IPS-18a (cell line): ENCODE results near the gene AUTS2.

Experiments used
- H3K27ac ChIP-seq: one replicate; pipeline ENCODE4 v1.5.1; 2013; ENCODE audit warnings: low read length
- H3K27me3 ChIP-seq: one replicate; pipeline ENCODE4 v1.6.1; 2013; ENCODE audit warnings: mild to moderate bottlenecking, low read length; ENCODE audit not compliant: control insufficient read depth, insufficient read depth
- H3K36me3 ChIP-seq: one replicate; pipeline ENCODE4 v1.6.1; 2013; ENCODE audit warnings: low read depth, low read length; ENCODE audit not compliant: control insufficient read depth
- H3K4me1 ChIP-seq: one replicate; pipeline ENCODE4 v1.6.1; 2013; ENCODE audit warnings: low read depth, low read length; ENCODE audit not compliant: control insufficient read depth
- H3K4me3 ChIP-seq: one replicate; pipeline ENCODE4 v1.5.1; 2013; ENCODE audit warnings: low read length
- H3K9ac ChIP-seq: one replicate; pipeline ENCODE4 v1.6.1; 2013; ENCODE audit warnings: mild to moderate bottlenecking, low read length, moderate library complexity
- H3K9me3 ChIP-seq: one replicate; pipeline ENCODE4 v1.6.1; 2013; ENCODE audit warnings: low read depth, low read length; ENCODE audit not compliant: control insufficient read depth

AUTS2 gene

DNA sequence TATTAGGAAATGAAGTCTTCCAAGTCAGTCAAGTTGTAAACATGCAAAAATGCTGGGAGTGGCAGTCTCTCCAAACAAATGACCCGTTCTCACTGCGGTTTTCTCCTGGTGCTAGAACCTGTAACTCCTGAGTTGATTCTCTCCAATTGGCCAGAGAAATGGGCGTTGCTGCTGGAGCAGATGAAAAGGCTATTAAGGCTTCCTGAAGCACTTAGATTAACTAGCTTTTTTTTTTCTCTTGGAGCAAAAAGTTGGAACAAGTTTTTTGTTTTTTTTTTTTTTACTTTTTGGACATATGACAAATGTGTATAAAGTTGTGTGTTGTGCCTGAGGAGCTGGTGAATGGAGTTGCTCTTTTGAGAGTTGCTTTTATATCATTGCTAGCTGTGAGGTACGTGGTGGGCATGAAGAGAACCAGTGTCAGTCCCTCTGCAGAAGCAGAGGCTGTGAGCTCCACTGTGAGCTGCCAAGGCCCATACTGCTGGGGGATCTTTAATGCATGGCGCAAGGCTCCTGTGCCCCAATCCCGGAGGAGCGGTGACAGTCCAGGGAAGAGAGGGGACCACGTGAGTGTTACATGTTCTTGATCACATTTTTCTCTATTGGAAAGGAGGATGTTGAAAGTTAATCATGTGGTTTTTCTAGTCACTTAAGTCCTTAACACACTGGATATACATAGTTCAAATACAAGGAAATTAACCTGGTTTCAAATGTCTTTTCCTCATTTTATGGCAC is 1140.0 kb downstream of the AUTS2 start:
- H3K27me3 ChIP-seq = no peaks in the 10 kb centered on the region
- H3K4me3 ChIP-seq = no peak overlapping the region
- H3K4me1 ChIP-seq = peaks cover 41% of the 10 kb centered on the region
- no peaks in the 10 kb centered on the region for H3K9me3 ChIP-seq
- no peak overlapping the region for H3K9ac ChIP-seq
- peaks cover 7% of the 10 kb centered on the region for H3K36me3 ChIP-seq
- no peak overlapping the region for H3K27ac ChIP-seq

DNA sequence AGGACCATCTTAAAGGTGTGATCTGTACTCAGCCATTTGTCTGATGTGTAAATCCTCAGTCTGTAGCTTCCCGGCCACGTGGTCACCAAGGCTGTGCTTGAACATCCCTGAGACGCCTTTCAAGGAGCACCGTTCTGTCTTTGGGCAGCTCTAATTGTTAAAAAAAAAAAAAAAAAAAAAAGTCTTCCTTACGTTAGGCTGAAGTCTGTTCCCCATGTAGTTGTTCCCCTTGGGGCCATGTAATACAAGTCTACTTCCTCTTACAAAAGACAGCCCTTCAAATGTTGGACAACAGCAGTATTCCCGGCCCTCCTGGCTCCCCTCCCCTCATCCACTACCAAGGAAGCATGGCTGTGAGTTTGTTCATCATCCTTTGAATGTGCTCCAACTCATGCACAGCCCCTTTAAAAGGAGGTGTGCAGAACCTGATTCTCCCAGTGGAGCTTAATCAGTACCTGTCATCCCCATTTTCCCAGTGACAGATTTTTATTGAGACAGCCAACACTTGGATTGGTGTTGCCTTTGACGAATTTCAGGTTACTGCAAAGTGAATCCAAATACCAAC is 1141.5 kb downstream of the AUTS2 start:
- no peaks in the 10 kb centered on the region for H3K9me3 ChIP-seq
- peaks cover 7% of the 10 kb centered on the region for H3K36me3 ChIP-seq
- H3K27ac ChIP-seq = no peak overlapping the region
- H3K27me3 ChIP-seq = no peaks in the 10 kb centered on the region
- H3K4me1 ChIP-seq = peaks cover 46% of the 10 kb centered on the region
- H3K4me3 ChIP-seq = no peak overlapping the region
- H3K9ac ChIP-seq = no peak overlapping the region

DNA sequence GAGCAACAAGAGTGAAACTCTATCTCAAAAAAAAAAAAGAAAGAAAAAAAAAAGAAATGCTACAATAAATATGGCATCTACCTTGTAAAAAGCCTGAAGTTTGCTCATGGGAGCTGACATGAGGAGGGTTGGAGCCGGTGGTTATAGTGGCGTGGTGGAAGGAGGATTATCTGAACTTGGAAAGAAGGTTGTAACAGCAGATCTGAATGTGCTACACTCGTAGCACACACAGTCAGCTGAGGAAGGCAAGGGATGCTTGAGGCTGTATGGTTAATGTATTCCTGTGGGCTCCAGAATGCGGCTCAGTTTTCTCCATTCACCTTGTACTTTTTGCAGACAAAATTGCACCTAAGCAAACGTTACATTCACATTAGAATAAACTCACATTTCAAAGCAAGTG is 1143.4 kb downstream of the AUTS2 start:
- H3K36me3 ChIP-seq = peaks cover 7% of the 10 kb centered on the region
- H3K9me3 ChIP-seq = no peaks in the 10 kb centered on the region
- no peak overlapping the region for H3K27ac ChIP-seq
- H3K9ac ChIP-seq = no peak overlapping the region
- no peak overlapping the region for H3K4me3 ChIP-seq
- peaks cover 27% of the 10 kb centered on the region for H3K4me1 ChIP-seq
- no peaks in the 10 kb centered on the region for H3K27me3 ChIP-seq

DNA sequence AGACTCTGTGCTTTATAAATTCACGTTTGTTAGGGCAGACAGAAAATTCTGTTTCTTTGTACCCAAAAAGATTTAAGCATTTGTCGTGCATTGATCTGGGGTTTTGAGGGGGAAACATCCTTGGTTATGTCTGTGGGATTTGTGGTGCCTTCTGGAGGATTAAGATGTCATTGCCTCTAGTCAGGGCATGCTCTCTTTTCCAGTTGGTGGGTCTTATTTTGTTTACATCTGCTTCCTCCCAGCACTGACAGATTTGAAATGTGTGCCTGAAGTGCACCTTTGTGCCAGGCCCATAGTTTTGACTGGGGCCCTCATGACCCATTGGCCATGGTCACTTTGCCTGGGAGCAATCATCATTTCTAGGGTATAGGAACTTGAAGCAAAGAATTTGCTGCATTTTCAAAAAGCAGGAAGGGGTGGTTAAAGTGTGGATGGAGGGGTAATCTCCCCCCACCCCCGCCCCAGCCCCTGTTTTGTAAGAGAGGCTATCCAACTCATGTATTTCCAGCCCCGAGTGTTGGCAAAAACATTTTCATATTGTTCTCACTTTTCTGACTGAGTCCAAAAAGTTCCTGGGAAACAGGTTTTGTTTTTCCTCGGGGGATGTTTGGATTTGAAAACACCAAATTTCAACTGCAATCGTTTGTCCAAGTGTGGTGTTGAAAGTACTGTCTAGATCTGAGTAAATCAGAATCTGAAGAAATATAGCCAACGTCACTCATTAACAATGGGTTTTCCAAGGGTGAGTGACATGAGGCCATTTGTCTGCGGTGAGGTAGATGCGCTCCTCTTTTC is 1145.5 kb downstream of the AUTS2 start:
- Histone ChIP-seq H3K9me3 (no peaks in the 10 kb centered on the region), H3K36me3 (peaks cover 3% of the 10 kb centered on the region), H3K27me3 (no peaks in the 10 kb centered on the region), H3K4me1 (peaks cover 20% of the 10 kb centered on the region), H3K9ac (no peak overlapping the region), H3K4me3 (no peak overlapping the region), H3K27ac (no peak overlapping the region)

DNA sequence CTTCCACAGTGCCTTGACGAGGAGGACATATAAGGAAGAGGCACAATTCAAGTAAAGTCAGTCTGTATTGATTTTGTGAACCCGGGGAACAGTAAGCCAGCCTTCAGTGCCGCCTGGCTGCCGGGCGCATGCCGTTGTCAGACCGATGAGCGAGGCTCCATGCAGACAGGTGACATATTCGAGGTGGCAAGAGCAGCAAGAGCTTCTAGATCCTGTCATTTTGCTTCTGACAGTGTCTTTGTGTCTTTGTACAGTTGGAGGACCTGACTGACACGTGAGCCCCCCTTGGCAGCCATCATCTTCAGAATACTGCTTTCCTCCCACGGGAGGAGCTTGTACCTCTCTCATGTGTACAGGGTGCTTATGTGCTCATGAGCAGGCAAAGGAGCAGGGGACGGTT is 1146.2 kb downstream of the AUTS2 start:
- H3K27ac ChIP-seq = no peak overlapping the region
- no peak overlapping the region for H3K4me3 ChIP-seq
- H3K27me3 ChIP-seq = no peaks in the 10 kb centered on the region
- no peaks in the 10 kb centered on the region for H3K9me3 ChIP-seq
- H3K36me3 ChIP-seq = peaks cover 3% of the 10 kb centered on the region
- H3K9ac ChIP-seq = no peak overlapping the region
- peaks cover 24% of the 10 kb centered on the region for H3K4me1 ChIP-seq

DNA sequence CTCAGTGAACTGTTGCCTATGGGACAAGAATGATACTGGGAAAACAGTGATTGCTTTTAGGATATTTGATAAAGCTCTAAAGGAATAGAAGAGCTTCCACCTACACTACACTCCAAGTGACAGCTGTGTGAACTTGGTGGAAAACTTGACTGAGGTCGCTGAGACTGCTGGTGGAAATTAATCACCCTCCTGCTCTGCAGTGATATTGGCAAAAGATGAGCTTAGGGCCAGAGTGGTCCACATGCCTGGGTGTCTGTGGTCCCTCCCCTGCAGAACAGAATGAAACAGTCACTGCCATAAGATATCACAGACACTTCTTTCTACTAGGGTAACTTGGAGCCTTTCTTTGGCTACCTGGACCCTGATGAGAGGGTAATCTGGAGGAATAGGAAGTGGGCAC is 1151.6 kb downstream of the AUTS2 start:
- H3K27me3 ChIP-seq = no peaks in the 10 kb centered on the region
- H3K9ac ChIP-seq = no peak overlapping the region
- H3K36me3 ChIP-seq = peaks cover 4% of the 10 kb centered on the region
- peaks cover 15% of the 10 kb centered on the region for H3K4me1 ChIP-seq
- H3K27ac ChIP-seq = no peak overlapping the region
- no peaks in the 10 kb centered on the region for H3K9me3 ChIP-seq
- H3K4me3 ChIP-seq = no peak overlapping the region

DNA sequence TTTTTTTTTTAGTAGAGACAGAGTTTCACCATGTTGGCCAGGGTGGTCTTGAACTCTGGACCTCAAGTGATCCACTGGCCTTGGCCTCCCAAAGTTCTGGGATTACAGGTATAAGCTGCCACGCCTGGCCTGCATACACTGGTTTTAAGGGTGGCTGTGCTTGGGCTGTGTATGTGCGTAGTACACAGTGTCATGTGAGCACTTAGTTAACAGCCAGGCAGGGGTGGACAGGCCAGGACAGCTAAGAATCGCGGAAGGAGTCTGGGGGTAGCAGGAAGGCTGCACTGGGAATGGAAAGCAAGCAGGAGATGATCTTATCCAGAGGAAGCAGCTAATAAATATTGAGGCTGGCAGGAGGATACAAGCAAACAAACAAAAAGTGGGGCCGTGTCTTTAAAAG is 1153.6 kb downstream of the AUTS2 start:
- no peaks in the 10 kb centered on the region for H3K9me3 ChIP-seq
- H3K27ac ChIP-seq = no peak overlapping the region
- no peak overlapping the region for H3K4me3 ChIP-seq
- H3K9ac ChIP-seq = no peak overlapping the region
- no peaks in the 10 kb centered on the region for H3K27me3 ChIP-seq
- peaks cover 4% of the 10 kb centered on the region for H3K36me3 ChIP-seq
- peaks cover 15% of the 10 kb centered on the region for H3K4me1 ChIP-seq

DNA sequence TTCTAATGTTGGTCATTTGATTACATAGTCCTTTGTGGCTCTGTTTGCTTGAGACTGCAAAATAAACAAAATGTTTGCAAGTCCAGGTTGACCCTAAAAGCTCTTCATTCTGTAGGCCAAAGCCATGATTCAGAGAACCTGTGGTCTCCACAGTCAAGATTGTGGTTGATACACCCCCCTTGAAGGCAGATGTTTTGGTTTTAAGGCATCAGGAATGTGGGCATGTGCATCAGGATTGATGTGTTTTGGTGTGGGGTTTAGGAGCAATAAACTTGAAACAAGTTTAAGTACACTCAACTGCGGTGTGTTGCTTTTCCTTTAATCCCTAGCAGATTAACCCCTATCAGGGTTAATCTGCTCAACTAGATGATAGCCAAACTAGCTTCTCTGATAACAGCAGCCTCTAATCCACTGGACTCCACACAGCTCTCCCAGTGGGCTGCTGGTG is 1154.5 kb downstream of the AUTS2 start:
- H3K27ac ChIP-seq = no peak overlapping the region

DNA sequence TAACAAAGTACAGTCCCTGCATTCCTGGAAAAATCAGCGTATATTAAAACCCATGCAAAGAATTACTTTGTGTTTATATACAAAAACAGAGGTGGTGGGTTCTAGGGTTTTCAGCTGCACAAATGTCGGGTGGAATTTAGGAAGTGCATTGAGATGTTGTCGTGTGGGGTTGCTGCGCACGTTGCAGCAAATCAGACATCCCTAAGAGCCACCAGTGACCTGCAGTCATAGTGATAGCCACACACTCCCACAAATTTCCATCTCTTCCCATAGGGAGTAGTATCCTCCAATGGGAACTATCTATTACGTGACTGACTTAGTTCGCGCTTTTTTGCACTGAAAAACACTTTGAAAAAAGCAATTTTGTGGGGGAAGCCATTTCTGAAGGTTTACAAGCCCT is 1158.5 kb downstream of the AUTS2 start:
- peaks cover 13% of the 10 kb centered on the region for H3K4me1 ChIP-seq
- H3K9me3 ChIP-seq = no peaks in the 10 kb centered on the region
- H3K9ac ChIP-seq = no peak overlapping the region
- H3K27ac ChIP-seq = no peak overlapping the region
- peaks cover 11% of the 10 kb centered on the region for H3K36me3 ChIP-seq
- no peak overlapping the region for H3K4me3 ChIP-seq
- H3K27me3 ChIP-seq = no peaks in the 10 kb centered on the region

More for the DNA sequence above, 1154.5 kb downstream of the AUTS2 start:
- Histone ChIP-seq H3K36me3 (peaks cover 4% of the 10 kb centered on the region), H3K4me3 (no peak overlapping the region), H3K9me3 (no peaks in the 10 kb centered on the region), H3K27me3 (no peaks in the 10 kb centered on the region), H3K9ac (no peak overlapping the region), H3K4me1 (peaks cover 16% of the 10 kb centered on the region)

DNA sequence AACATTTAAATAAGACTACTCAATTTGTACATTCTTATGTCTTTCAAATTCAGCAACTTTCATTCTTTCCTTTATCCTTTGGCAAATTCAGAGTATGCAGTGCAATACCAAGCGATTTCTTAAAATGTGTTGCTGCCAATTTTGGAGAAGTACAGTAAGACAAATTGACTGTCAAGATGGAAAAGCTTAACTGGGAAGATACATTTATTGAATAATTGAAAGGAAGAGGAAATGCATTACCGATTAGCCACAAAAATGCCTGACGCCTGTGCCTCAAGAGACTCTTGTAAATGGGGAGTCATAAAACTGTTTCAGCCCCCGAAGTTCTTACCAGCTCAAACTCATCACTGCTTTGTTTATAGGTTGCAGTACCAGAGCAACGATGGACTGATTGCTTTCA is 1160.4 kb downstream of the AUTS2 start:
- Histone ChIP-seq H3K27me3 (no peaks in the 10 kb centered on the region), H3K27ac (no peak overlapping the region), H3K4me3 (no peak overlapping the region), H3K4me1 (peaks cover 13% of the 10 kb centered on the region), H3K36me3 (peaks cover 14% of the 10 kb centered on the region), H3K9me3 (no peaks in the 10 kb centered on the region), H3K9ac (no peak overlapping the region)

DNA sequence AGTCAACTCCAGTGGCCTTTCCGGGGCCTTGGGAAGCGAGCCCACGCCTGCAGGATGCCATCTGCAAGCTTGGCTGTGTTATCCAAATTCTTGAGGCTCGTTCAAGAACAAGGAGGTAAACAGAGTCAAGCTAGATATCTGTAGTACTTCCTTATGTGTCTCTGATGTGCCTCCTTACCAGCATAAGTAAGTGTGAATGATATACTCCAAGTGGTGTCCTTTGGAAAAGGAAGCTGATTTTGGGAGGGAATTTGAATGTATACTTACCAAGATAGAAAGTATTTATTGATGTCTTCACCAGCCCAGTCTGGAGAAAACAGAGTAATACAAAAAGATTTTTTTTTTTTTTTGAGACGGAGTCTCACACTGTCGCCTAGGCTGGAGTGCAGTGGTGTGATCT is 1161.4 kb downstream of the AUTS2 start:
- Histone ChIP-seq H3K27ac (no peak overlapping the region), H3K9me3 (no peaks in the 10 kb centered on the region), H3K4me3 (no peak overlapping the region), H3K4me1 (peaks cover 13% of the 10 kb centered on the region), H3K27me3 (no peaks in the 10 kb centered on the region), H3K9ac (no peak overlapping the region), H3K36me3 (peaks cover 18% of the 10 kb centered on the region)
